ENCODE measurements around the gene GP5. TPM values are rescaled to one million over a fixed set of nuclear protein-coding genes. Genes with fewer than 3 reads are reported as not detected.

The GP5 gene
- total RNA-seq, 1 donor from 2014 or later: 0.23 TPM

GRCh38 chr3:194365526-194365925 lies 33.5 kb downstream of the GP5 start:
- TF ChIP-seq CTCF (IDR thresholded peaks at IDR 0.05; ENCODE audit: unreplicated experiment): no peak
- no peaks in the 10 kb centered on the region for H3K9me3 Mint-ChIP-seq (ENCODE audit: unreplicated experiment)
- H3K36me3 Mint-ChIP-seq (ENCODE audit: low read depth, unreplicated experiment): no peaks in the 10 kb centered on the region
- no peak overlapping the region for H3K4me3 Mint-ChIP-seq (ENCODE audit: unreplicated experiment)
- H3K27ac Mint-ChIP-seq (ENCODE audit: unreplicated experiment): no peak overlapping the region
- peaks cover 3% of the 10 kb centered on the region for H3K4me1 Mint-ChIP-seq (ENCODE audit: unreplicated experiment)
- no peak for DNase-seq (ENCODE audit: low spot score)
- H3K27me3 Mint-ChIP-seq (ENCODE audit: unreplicated experiment): peaks cover 8% of the 10 kb centered on the region

DNA sequence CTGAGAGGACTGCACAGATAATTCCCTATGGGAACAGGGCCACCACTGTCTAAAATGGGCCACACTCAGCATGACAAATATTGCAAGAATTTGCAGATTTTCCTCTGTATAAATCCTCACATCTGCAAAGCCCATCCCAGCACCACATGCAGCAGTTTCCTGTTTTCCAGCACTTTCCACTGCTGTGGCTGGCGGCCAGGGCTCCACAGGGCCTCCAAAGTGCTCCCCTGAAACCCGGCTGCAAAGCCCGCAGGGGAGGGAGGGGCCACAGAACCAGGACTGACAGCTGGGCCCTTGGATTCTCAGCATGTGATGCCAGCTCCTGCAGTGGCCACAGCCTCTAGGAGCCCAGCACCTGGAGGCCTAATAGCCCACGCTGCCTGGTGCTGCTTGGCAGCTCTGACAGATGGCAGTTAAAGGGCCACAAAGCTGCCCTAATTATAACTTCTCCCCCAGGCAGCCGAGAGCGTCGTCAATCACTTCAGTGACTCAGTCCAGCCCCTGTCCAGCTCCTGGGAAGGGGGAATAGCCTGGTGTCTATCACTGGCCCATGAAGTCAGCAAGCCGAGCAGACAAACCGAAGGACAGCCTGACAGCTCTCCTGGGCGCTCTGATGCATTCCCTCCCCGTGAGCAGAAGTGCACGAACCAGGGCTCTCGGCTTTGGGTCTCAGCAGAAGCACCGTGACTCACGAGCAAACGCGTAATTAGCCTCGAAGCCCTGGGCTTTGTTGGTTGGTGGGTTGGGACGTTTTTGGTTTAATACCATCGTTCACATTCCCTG lies 34.2 kb downstream of the GP5 start:
- H3K4me3 Mint-ChIP-seq (ENCODE audit: unreplicated experiment): no peak overlapping the region
- H3K27ac Mint-ChIP-seq (ENCODE audit: unreplicated experiment): no peak overlapping the region
- H3K9me3 Mint-ChIP-seq (ENCODE audit: unreplicated experiment): no peaks in the 10 kb centered on the region
- peaks cover 11% of the 10 kb centered on the region for H3K27me3 Mint-ChIP-seq (ENCODE audit: unreplicated experiment)
- no peak for DNase-seq (ENCODE audit: low spot score)
- peaks cover 2% of the 10 kb centered on the region for H3K4me1 Mint-ChIP-seq (ENCODE audit: unreplicated experiment)
- no peak for TF ChIP-seq CTCF (IDR thresholded peaks at IDR 0.05; ENCODE audit: unreplicated experiment)
- H3K36me3 Mint-ChIP-seq (ENCODE audit: low read depth, unreplicated experiment): no peaks in the 10 kb centered on the region

DNA sequence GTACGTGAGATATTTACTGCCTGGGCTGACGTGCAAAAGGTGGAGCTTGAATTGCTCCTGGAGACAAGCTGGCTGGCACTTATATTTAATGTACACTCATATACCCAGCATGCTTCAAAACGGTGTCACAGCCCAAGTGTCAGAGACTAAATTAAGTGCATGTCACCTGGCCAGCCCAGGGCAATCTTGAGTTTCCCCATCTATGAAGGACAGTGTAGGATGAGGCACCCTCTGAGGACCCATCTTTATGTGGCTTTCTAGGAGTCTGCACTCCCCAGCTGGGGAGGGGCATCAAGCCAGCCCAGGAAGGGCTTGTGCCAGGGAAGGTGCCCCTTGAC lies 34.8 kb downstream of the GP5 start:
- Mint-ChIP-seq H3K4me3 (ENCODE audit: unreplicated experiment) (no peak overlapping the region), H3K27me3 (ENCODE audit: unreplicated experiment) (peaks cover 13% of the 10 kb centered on the region), H3K4me1 (ENCODE audit: unreplicated experiment) (no peaks in the 10 kb centered on the region), H3K9me3 (ENCODE audit: unreplicated experiment) (no peaks in the 10 kb centered on the region), H3K36me3 (ENCODE audit: low read depth, unreplicated experiment) (no peaks in the 10 kb centered on the region), H3K27ac (ENCODE audit: unreplicated experiment) (no peak overlapping the region)
- TF ChIP-seq CTCF (IDR thresholded peaks at IDR 0.05; ENCODE audit: unreplicated experiment): no peak
- no peak for DNase-seq (ENCODE audit: low spot score)

DNA sequence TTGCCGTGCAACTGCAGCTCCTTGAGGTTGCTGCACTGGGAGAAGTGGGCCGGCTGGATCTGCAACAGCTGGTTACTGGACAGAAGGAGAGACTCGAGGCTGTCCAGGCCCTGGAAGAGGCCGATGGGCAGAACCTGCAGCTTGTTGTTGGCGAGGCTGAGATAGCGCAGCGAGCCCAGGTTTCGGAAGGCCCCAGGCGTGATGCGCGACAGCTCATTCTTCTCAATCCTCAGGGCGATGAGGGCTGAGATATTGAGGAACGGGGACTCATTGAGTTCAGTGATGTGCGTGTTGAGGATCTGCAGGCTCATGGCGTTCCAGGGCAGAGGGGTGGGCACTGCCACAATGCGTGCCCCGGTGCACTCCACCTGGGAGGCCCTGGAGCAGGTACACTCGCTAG lies 38.5 kb downstream of the GP5 start:
- Mint-ChIP-seq H3K36me3 (ENCODE audit: low read depth, unreplicated experiment) (no peaks in the 10 kb centered on the region), H3K27ac (ENCODE audit: unreplicated experiment) (no peak overlapping the region), H3K4me3 (ENCODE audit: unreplicated experiment) (no peak overlapping the region), H3K4me1 (ENCODE audit: unreplicated experiment) (no peaks in the 10 kb centered on the region), H3K9me3 (ENCODE audit: unreplicated experiment) (no peaks in the 10 kb centered on the region), H3K27me3 (ENCODE audit: unreplicated experiment) (peaks cover 8% of the 10 kb centered on the region)
- TF ChIP-seq CTCF (IDR thresholded peaks at IDR 0.05; ENCODE audit: unreplicated experiment): no peak
- no peak for DNase-seq (ENCODE audit: low spot score)

DNA sequence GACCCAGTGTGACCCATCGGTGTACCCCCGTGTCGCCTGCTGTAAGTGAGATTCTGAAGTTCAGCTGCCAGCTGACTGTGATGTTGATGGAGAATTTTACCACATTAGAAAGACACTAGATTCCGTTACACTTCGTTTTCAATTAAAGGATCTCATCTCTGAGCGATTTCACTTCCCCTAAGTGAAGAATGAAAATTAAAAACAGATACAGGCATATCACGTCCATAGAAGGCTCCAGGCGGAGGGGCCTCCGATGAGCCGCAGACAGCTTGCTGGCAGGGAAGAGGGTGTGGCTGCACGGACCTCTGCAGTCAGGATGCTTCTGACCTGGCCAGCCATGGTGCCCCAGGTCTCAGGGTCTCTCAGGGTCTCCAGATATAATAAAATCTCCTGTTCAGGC lies 41.4 kb downstream of the GP5 start:
- Mint-ChIP-seq H3K4me1 (ENCODE audit: unreplicated experiment) (no peaks in the 10 kb centered on the region), H3K27ac (ENCODE audit: unreplicated experiment) (no peak overlapping the region), H3K27me3 (ENCODE audit: unreplicated experiment) (peaks cover 8% of the 10 kb centered on the region), H3K36me3 (ENCODE audit: low read depth, unreplicated experiment) (no peaks in the 10 kb centered on the region), H3K9me3 (ENCODE audit: unreplicated experiment) (no peaks in the 10 kb centered on the region), H3K4me3 (ENCODE audit: unreplicated experiment) (no peak overlapping the region)
- no peak for TF ChIP-seq CTCF (IDR thresholded peaks at IDR 0.05; ENCODE audit: unreplicated experiment)
- no peak for DNase-seq (ENCODE audit: low spot score)
